HFF-Myc (cell line): ENCODE measurements around the gene ARID5B.

Experiments
- DNase-seq: peaks from one replicate; pipeline ENCODE4 v3.0.0-alpha.2; 2011; ENCODE audit warnings: low read depth; ENCODE audit errors: extremely low read depth
- H3K4me3 ChIP-seq: replicated peaks from 2 replicates; pipeline ENCODE4 v1.5.1; 2011; ENCODE audit warnings: low read depth, mild to moderate bottlenecking, control low read depth, low read length
- TF ChIP-seq, protein P1 (sequence below): IDR thresholded peaks from 2 replicates; pipeline ENCODE4 v1.5.1; 2012; ENCODE audit warnings: mild to moderate bottlenecking, low read depth, low read length, control low read depth; ENCODE audit errors: missing control alignments

The ARID5B gene

DNA sequence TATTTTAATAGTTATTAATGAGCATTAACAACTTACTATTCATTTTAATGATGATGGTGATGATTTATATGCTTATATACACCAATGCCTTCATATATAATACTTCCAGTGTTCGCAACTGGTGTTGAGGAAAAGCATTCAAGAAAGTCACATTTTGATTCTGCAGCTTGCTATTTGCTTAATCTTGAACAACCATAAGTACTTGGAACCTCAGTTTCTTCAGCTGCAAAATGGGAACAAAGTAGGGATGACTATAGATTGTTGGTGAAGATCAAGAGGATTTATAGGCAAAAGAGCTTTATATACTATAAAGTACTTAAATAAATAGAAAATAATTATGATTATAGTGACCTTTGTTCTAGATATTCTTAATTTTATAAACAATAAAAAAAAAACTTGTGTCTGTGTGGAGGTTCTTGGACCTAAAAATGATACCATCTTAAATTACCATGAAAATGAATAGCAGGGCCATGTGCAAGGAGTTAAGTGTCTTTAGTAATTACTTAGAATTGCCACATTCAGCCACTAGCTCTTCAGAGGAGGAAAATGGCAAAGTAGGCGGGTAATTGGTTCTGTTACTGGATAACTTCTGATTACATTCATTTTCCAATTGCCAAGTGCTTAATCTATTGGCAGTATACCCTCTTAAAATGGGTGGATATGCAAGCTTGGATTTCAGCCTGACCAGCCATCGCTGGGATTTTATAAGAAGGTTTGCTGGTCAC is 4.5 kb downstream of the ARID5B start:
- H3K4me3 ChIP-seq: no peak overlapping the region
- DNase-seq: no peak
- TF ChIP-seq, protein P1, sequence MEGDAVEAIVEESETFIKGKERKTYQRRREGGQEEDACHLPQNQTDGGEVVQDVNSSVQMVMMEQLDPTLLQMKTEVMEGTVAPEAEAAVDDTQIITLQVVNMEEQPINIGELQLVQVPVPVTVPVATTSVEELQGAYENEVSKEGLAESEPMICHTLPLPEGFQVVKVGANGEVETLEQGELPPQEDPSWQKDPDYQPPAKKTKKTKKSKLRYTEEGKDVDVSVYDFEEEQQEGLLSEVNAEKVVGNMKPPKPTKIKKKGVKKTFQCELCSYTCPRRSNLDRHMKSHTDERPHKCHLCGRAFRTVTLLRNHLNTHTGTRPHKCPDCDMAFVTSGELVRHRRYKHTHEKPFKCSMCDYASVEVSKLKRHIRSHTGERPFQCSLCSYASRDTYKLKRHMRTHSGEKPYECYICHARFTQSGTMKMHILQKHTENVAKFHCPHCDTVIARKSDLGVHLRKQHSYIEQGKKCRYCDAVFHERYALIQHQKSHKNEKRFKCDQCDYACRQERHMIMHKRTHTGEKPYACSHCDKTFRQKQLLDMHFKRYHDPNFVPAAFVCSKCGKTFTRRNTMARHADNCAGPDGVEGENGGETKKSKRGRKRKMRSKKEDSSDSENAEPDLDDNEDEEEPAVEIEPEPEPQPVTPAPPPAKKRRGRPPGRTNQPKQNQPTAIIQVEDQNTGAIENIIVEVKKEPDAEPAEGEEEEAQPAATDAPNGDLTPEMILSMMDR: no peak

GRCh38 chr10:61906562-61906901 is 5.0 kb downstream of the ARID5B start:
- no peak overlapping the region for H3K4me3 ChIP-seq
- DNase-seq: no peak
- TF ChIP-seq, protein P1: no peak

DNA sequence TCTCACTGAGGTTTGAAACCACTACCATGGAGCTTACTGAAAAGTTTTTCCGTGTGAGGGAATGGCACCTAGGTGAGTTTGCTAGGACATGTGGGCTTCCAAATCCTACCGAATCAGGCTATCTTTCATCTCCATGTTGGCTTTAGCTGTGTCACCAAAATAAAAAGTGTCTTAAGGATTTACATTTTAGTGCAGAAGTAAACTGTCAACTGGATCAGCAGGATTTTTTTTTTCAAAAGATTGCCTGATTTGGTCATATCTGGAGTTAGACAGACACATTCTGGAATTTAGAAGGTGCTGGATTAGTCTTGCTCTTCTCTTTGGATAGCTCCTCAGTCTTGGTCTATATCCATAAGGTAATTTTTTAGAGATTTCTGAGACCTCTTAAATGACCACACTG is 5.5 kb downstream of the ARID5B start:
- DNase-seq: no peak
- no peak overlapping the region for H3K4me3 ChIP-seq
- TF ChIP-seq, protein P1: no peak

DNA sequence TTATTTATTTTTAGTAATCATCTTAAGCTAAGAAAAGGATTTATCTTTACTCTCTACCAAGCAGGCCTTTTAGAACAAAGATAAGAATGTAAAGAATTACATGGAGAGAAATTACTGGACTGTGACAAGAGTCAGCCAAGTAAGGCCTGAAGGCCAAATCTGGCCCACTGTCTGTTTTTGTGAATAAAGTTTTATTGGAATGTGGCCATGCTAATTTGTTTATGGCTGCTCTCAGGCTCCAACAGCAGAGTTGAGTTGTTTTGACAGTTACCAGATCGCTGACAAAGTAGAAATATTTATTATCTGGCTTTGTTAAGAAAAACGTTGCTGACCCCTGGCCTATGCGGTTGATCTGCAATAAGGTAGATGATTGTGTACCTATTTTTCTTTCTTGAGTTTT is 6.1 kb downstream of the ARID5B start:
- no peak overlapping the region for H3K4me3 ChIP-seq
- TF ChIP-seq, protein P1: no peak
- no peak for DNase-seq

DNA sequence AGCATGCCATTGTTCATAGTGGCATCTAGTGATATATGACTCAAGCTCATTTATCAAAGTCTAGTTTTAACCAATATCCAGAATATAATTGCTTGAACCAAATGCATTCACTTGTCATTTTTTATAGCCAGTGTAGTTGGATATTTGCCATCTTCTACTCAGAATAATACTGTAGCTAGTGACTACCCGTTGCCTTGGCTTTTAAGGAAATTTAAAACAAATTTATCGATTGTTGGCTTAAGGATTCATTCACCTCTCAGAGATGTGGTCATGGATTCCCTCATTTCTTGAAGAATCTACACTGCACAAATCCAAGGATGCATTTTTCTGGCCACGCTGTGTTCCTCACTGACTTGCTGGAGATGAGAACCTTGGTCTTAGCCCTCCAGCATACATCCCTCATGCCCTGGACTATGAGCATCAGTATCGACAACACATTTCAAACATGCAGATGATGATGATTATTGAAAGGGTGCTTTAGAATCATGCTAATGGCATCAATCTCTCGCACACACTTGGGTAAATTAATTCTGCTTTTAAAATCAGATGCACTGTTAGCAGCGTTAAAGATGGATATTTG is 8.8 kb downstream of the ARID5B start:
- no peak for DNase-seq
- TF ChIP-seq, protein P1: no peak

GRCh38 chr10:61910894-61911293 is 9.4 kb downstream of the ARID5B start:
- TF ChIP-seq, protein P1: no peak
- no peak overlapping the region for H3K4me3 ChIP-seq
- DNase-seq: no peak

More for the DNA sequence above, 8.8 kb downstream of the ARID5B start:
- no peak overlapping the region for H3K4me3 ChIP-seq
